OCI-M1 (cell line): ENCODE results near the gene ALDH1A3.

Source experiments
- DNase-seq: peaks from one replicate; lab custom pipeline; 2025; lab: John Stamatoyannopoulos, UW

Gene ALDH1A3

GRCh38 chr15:100952566-100952965 is 72.9 kb downstream of the ALDH1A3 start:
- DNase-seq = no peak

GRCh38 chr15:100958326-100959065 is 78.9 kb downstream of the ALDH1A3 start:
- no peak for DNase-seq

GRCh38 chr15:100959066-100960050 is 79.7 kb downstream of the ALDH1A3 start:
- no peak for DNase-seq
